ENCODE data around the gene MAPK10. TPM values are rescaled to one million over a fixed set of nuclear protein-coding genes. Genes with fewer than 3 reads are reported as not detected.

MAPK10 gene
- total and polyA plus RNA-seq, 2 of the 8 experiments (the other 6 are each of a cell fraction or from before 2014, with no cell fraction given): 2.5 to 3.1 TPM

DNA sequence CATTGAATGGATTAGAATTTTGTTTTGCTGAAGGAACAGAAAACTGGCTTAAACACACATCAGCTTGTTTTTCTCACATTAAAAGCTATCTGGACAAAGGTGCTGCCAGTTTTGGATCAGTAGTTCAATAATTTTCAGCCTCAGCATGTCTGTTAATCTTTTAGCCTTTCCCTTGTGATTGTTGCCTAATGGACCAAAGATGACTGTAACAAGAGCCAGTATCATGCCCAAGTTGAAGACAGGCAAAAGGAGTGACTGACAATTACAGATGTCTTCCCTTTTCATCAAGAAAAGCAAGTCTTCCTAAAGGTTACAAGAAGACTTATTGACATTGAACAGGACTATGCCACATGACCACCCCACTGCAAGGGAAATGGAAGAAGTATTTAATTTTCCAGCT is 419.7 kb downstream of the MAPK10 start:
- Histone ChIP-seq H3K27ac (ENCODE audit: low read depth, low read length) (no peak overlapping the region), H3K4me2 (ENCODE audit: insufficient read depth in 1 of 2, low read depth in 2 of 2, low read length in 2 of 2) (no peak overlapping the region), H3K4me1 (replicated peaks in 1 of 4; ENCODE audit: control insufficient read depth in 3 of 4, insufficient read depth in 4 of 4, low read length in 3 of 4) (no peaks in the 10 kb centered on the region), H2BK15ac (ENCODE audit: low read length) (no peak overlapping the region), H2AFZ (ENCODE audit: low read length) (peak overlapping the region; percentile 2; the same call in 1 of the 2 replicates), H4K5ac (ENCODE audit: insufficient read length, low read depth, low read length) (no peak overlapping the region), H3K23me2 (ENCODE audit: low read depth, low read length) (no peaks in the 10 kb centered on the region), H3K79me2 (ENCODE audit: control insufficient read depth in 1 of 2, insufficient read depth in 2 of 2, low read length in 2 of 2) (no peaks in the 10 kb centered on the region), H2BK5ac (ENCODE audit: low read depth, low read length) (no peak overlapping the region), H3K9ac (replicated peaks in 1 of 4; ENCODE audit: extremely low read depth in 1 of 4, low read depth in 3 of 4, low read length in 3 of 4) (no peak overlapping the region), H4K91ac (replicated peaks; ENCODE audit: insufficient read length, low read length) (no peak overlapping the region), H3K27me3 (replicated peaks in 1 of 4; ENCODE audit: control insufficient read depth in 3 of 4, extremely low read depth in 1 of 4, insufficient read depth in 3 of 4, low read length in 3 of 4) (no peaks in the 10 kb centered on the region), H3K4me3 (ENCODE audit: extremely low read depth in 1 of 4, insufficient read depth in 2 of 4, low read depth in 3 of 4, low read length in 4 of 4) (no peak overlapping the region), H3K36me3 (ENCODE audit: control insufficient read depth in 2 of 4, insufficient read depth in 4 of 4, low read length in 3 of 4) (no peaks in the 10 kb centered on the region), H4K8ac (ENCODE audit: extremely low read depth, insufficient read depth, low read length) (no peak overlapping the region), H3K18ac (ENCODE audit: extremely low read depth, low read length) (no peak overlapping the region), H3K4ac (replicated peaks; ENCODE audit: insufficient read length, low read depth, low read length) (no peak overlapping the region), H3K56ac (replicated peaks; ENCODE audit: insufficient read length, low read depth, low read length) (no peak overlapping the region), H2AK5ac (ENCODE audit: low read depth, low read length) (no peak overlapping the region), H3K14ac (ENCODE audit: insufficient read length) (no peak overlapping the region), H3K23ac (ENCODE audit: insufficient read length) (no peak overlapping the region), H2BK20ac (ENCODE audit: low read length) (no peak overlapping the region), H3K79me1 (ENCODE audit: low read depth, low read length) (no peaks in the 10 kb centered on the region), H2BK12ac (ENCODE audit: low read depth, low read length) (no peak overlapping the region), H2BK120ac (replicated peaks; ENCODE audit: low read depth, low read length) (no peak overlapping the region), H4K20me1 (replicated peaks in 1 of 2; ENCODE audit: control insufficient read depth in 1 of 2, insufficient read depth in 2 of 2, low read length in 2 of 2) (no peaks in the 10 kb centered on the region), H3K9me3 (ENCODE audit: insufficient read depth in 2 of 2, low read depth in 1 of 2, low read length in 1 of 2) (no peaks in the 10 kb centered on the region)
- CTCF ChIA-PET (ENCODE audit: partially characterized antibody): no interaction called here
- POLR2A ChIA-PET (ENCODE audit: partially characterized antibody): no interaction called here
- FAIRE-seq (no peak), DNase-seq (ENCODE audit: low read depth in 1 of 2, low spot score in 2 of 2) (no peak)
- TF ChIP-seq, protein P1, sequence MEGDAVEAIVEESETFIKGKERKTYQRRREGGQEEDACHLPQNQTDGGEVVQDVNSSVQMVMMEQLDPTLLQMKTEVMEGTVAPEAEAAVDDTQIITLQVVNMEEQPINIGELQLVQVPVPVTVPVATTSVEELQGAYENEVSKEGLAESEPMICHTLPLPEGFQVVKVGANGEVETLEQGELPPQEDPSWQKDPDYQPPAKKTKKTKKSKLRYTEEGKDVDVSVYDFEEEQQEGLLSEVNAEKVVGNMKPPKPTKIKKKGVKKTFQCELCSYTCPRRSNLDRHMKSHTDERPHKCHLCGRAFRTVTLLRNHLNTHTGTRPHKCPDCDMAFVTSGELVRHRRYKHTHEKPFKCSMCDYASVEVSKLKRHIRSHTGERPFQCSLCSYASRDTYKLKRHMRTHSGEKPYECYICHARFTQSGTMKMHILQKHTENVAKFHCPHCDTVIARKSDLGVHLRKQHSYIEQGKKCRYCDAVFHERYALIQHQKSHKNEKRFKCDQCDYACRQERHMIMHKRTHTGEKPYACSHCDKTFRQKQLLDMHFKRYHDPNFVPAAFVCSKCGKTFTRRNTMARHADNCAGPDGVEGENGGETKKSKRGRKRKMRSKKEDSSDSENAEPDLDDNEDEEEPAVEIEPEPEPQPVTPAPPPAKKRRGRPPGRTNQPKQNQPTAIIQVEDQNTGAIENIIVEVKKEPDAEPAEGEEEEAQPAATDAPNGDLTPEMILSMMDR (IDR thresholded peaks at IDR 0.05; ENCODE audit: control extremely low read depth in 1 of 3, insufficient read depth in 1 of 3, low read depth in 1 of 3, low read length in 3 of 3): no peak
- no peak for TF ChIP-seq KDM4A (IDR thresholded peaks at IDR 0.05; ENCODE audit: low read depth, low read length, severe bottlenecking)
- TF ChIP-seq SUZ12 (IDR thresholded peaks at IDR 0.05; ENCODE audit: low read length): no peak
- no peak for TF ChIP-seq CTBP2 (IDR thresholded peaks at IDR 0.05; ENCODE audit: borderline replicate concordance, insufficient read depth, insufficient read length, low read length)
- TF ChIP-seq NANOG (IDR thresholded peaks at IDR 0.05; ENCODE audit: insufficient read depth, low read depth, low read length, poor library complexity, severe bottlenecking): no peak
- no peak for TF ChIP-seq RNF2 (IDR thresholded peaks at IDR 0.05; ENCODE audit: borderline replicate concordance, low read depth, low read length, missing control alignments, poor library complexity, severe bottlenecking)
- TF ChIP-seq GABPA (IDR thresholded peaks at IDR 0.05; ENCODE audit: borderline replicate concordance, insufficient read depth, low read length): no peak
- no peak for TF ChIP-seq EGR1 (IDR thresholded peaks at IDR 0.05; ENCODE audit: borderline replicate concordance, low read depth, low read length)
- no peak for TF ChIP-seq CHD2 (IDR thresholded peaks at IDR 0.05; ENCODE audit: low read length)
- no peak for TF ChIP-seq BACH1 (IDR thresholded peaks at IDR 0.05; ENCODE audit: low read length)
- TF ChIP-seq POLR2A (IDR thresholded peaks at IDR 0.05; ENCODE audit: control extremely low read depth in 1 of 2, low read depth in 2 of 2, low read length in 2 of 2): no peak
- no peak for TF ChIP-seq TEAD4 (IDR thresholded peaks at IDR 0.05; ENCODE audit: low read depth, low read length)
